DMS153 treated with DMSO at 0.1 percent for 48 hours (cell line): ENCODE results near the gene CALU.

Experiments
- DNase-seq: peaks from one replicate; lab custom pipeline; 2025; ENCODE audit not compliant: unreplicated experiment; lab: John Stamatoyannopoulos, UW

CALU gene

DNA sequence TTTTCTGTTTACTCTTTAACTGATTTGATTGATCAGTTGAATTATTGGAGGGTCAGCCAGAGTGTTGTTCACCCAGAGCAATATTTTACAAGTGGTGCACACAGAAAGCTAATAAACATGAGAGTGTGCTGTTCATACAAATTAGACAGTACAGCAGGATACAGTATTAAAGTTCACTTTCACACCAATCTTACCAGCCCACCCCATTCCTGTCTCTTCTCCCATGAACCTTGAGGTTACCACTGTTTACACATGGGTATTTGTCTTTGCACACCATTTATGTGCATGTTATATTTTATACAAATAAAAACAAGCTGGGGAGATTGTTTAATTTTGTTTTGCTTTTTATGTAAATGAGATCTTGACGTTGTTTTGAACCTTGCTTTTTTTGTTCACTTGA lies 6.5 kb downstream of the CALU start:
- no peak for DNase-seq

DNA sequence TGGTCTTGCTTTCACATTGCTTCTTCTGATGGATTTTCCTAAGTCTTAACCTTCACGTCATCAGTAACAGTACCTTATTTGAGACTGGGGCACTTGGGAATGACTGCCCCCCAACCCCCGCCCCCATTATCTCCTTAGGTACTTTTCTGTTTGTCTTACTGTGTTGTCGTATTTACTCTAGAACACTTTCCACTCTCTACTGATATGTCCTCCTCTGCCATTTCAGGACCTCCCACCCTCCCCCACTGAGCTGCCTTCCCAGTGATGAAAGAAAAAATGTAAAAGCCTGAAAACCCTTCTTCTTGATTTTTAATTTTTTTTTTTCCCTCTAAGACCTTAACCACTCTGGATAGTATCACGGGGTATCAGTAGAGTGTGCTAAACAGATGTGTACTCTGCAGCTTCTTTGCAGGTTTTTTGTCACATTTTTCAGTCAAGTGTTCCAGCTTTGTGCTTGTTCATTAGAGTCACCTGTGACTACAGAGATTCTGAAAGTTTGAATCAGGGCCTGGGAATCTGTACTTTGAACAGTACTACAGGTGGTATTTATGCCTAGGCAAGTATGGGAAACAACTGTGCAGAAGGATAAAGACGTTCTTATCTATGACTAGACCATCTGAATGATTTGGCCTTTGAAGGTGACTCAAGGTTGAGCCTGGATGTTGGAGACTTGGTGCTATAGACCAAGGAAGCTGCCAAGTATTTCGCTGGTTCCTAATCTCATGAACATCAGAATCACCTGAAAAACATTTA lies 8.3 kb downstream of the CALU start:
- no peak for DNase-seq

DNA sequence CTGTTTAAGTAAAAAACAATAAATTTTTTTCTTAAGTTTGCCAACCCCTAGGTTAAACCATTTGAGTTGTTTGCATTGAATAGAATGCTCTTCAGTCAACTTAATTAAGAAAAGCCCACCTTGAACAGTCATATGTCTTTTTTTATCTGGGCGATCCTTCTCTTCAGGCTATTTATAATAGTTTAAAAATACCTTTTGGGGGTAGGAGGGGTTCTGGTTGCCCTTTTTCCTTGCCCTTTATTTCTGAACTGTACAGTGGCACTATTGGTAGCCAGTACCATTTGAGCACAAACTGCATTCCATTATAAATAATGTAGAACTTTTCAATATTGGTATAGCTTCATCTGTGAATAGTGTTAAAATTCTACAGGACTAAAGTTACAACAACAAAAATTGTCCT lies 13.1 kb downstream of the CALU start:
- no peak for DNase-seq

DNA sequence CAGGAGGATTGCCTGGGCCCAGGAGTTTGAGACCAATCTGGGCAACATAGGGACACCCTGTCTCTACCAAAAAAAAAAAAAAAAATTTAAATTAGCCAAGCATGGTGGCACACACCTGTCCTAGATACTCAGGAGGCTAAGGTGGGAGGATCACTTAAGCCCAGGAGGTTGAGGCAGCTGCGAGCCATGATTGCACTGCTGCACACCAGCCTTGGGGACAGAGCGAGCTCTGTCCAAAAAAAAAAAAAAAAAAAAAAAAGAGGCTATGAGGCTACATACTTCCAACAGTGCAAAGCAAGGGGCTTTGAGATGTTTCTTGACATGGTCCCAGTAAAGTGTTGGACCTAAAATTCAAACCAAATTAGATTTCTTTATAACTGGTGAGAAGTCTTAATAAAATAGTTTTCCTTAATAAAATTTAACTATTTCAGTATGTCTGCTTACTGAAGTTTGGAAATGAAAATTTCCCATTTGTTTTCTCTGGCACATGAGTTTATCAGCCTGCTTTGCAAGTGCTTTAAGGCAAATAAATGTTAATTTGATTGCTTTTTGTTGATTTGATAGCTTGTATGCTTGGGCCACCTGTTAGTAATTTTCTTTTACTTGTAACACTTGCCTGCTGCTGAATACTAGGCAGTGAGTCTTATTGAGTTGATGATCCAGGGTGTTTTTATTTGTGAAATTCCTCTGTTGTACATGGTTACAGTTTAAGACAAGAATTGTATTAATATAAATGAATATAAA lies 16.1 kb downstream of the CALU start:
- no peak for DNase-seq

GRCh38 chr7:128755819-128756476 lies 16.8 kb downstream of the CALU start:
- no peak for DNase-seq

DNA sequence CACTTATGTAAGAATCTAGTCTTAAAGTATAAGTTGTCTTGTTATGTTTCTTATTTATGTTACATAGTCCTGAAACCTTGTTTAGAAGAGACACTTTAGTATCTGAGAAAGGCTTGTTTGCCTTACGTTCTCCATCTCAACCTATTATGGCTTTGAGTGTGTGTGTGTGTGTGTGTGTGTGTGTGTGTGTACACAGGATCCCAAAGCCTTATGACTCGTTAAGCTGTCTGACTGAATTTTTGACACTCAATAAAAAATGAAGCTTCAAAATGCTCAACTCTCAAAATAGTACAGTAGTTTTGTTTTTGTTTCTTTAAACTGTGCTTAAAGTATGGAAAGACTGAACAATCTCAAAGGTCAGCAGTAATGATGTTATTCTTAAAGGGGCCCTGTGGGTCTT lies 18.0 kb downstream of the CALU start:
- DNase-seq = no peak

DNA sequence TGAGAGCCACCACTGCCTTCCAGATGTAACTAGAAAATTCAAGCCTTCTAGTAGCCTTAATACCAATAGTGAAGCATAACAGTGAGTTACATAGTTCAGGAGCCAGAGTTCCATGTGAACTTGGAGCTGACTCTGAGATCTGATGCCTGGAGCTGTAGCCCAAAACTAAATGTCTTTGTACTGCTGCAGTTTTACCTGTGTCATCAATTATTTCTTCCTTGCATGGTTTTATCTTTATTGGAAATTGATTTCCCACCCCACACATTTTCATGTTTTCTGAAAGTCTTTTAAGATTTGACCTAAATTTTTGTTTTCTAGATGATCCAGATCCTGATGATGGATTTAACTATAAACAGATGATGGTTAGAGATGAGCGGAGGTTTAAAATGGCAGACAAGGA lies 19.4 kb downstream of the CALU start:
- no peak for DNase-seq

GRCh38 chr7:128759242-128759641 lies 20.1 kb downstream of the CALU start:
- DNase-seq = no peak

GRCh38 chr7:128763541-128763940 lies 24.4 kb downstream of the CALU start:
- DNase-seq = no peak

GRCh38 chr7:128767475-128768110 lies 28.4 kb downstream of the CALU start:
- no peak for DNase-seq

GRCh38 chr7:128770233-128770632 lies 31.1 kb downstream of the CALU start:
- DNase-seq = no peak

- no peak for DNase-seq
These were observed 34.4 kb downstream of the CALU start for GRCh38 chr7:128773604-128774003.

DNA sequence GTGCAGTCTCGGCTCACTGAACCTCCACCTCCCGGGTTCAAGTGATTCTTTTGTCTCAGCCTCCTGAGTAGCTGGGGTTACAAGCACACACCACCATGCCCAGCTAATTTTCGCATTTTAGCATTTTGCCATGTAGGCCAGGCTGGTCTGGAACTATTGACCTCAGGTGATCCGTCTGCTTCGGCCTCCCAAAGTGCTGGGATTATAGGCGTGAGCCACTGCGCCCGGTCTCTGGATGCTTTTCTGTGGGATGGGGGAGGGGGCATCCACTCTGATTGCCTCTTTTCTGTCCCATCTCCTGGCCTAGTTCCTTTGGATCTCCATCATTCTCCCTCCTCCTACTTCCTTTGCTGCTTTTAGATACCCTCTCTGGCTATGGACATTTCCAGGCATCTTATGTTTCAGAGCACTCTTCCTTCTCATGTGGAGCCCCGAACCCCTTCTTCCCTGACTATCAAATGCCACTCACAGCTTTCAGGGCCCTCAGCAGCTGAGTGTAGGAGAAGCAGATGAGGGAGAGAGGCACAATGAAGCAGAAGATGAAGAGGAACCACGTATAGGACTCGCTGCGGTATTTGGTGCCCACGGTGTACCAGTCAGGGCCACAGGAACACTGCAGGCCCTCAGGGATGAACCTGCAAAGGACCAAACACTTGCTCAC lies 35.0 kb downstream of the CALU start:
- no peak for DNase-seq

GRCh38 chr7:128774921-128775320 lies 35.8 kb downstream of the CALU start:
- DNase-seq = no peak

DNA sequence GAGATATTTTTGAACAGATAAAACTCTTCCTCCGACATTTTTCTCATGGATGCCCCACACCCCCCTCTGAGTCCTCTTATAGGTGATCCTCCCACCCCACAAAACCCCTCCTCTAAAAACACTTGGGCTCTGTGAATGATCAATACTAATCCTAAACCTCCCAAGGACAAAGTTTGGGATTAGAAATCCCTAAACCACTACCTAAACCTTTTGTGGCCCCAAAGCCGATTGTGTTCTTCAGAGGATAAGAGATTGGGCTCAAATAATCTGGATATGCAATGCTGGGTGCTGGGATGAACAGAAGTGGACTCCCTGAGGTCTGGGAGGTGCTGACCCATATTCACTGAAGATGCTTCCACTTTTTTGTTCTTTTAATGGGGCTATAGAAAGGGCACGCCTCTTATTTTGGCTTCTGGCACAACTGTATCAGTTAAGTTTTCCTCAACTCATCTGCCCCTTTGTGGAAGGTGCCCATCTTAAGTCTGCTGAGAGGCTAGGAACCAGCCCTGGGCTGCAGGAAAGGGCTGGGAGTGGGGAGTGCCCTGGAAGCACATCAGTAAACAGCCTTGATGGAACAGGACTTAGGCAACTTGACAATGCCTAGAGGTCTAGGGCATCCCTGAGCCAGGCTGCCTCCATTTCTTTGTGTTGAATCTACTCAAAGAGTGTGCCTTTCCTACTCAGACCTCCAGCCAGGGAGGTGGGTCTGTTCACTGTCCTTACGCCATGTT lies 36.8 kb downstream of the CALU start, which contains the start of gene OPN1SW:
TSS of gene OPN1SW (minus strand) at position 51 of the 731 bp plus-strand sequence. CDS start at position 38, 13 bp downstream.
- no peak for DNase-seq

DNA sequence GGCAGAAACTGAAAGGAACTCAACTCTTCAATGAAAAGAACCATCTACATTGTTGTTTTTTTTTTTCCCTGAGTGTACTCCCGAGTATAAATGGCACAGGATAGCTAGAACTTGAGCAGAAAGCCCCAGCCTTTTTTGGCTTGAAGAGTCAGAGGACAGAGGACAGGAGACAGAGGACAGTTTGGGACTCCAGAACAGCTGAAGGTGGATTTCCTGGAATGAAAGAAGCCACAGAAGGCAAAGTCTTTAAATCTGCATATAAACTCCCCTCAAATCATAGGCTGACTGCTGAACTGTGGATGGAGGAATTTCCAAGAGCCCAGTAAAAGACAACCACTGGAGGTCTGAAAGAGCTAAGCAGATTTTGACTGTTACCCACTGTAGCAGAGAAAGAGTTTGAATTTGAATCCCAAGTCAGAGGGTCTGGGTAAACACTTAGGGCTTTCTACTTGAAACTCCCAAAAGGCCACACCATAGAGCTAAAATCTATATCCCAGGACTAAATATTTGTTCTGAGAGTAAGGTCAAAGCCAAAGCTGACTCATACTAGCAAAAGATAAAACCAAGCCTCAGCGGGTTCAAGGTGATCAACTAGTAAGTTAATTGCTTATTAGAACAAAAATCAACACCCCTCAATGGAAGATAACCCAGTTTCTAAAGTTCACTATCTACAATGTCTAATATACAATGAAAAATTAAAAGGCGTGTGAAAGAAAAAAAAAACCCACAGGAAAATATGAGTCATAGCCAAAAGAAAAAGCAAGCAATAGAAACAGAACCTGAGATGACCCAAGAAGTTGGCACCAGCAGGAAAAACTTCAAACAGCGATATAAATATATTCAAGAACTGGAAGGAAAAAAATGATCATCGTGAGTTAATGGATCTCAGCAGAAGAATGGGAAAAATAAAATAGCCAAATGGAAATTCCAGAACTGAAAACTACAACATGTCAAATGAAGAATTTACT lies 38.3 kb downstream of the CALU start:
- DNase-seq = no peak

- no peak for DNase-seq
These were observed 39.8 kb downstream of the CALU start for GRCh38 chr7:128778946-128779345.

- no peak for DNase-seq
These were observed 42.0 kb downstream of the CALU start for GRCh38 chr7:128781126-128781525.

GRCh38 chr7:128781851-128782250 lies 42.7 kb downstream of the CALU start:
- DNase-seq = no peak
